KBM-7 (cell line): ENCODE results near the gene NPVF.

Experiments used
- DNase-seq: peaks from one replicate; pipeline ENCODE4 v3.0.0-alpha.2; 2015
- in situ Hi-C: fragments of 300-500 bp; cut with MboI; formaldehyde crosslinking; loops from 2 replicates; pipeline ENCODE4 v1.14.3; 2020; ENCODE audit warnings: low sequenced_read_pairs, low pct_unique_long_range_greater_than_20kb, mixed read lengths

NPVF gene

GRCh38 chr7:25239888-25240287, 11.6 kb upstream of the NPVF start:
- DNase-seq = no peak
- in situ Hi-C loops = no loop called here

GRCh38 chr7:25238066-25238725, 9.9 kb upstream of the NPVF start:
- DNase-seq = no peak
- in situ Hi-C loops = no loop called here

GRCh38 chr7:25235471-25235870, 7.2 kb upstream of the NPVF start:
- in situ Hi-C loops = no loop called here
- DNase-seq = no peak

- DNase-seq = no peak
- in situ Hi-C loops = no loop called here
Measured at GRCh38 chr7:25234336-25234735, 6.0 kb upstream of the NPVF start.

- in situ Hi-C loops = no loop called here
- no peak for DNase-seq
Measured at GRCh38 chr7:25223206-25223605, 5.1 kb downstream of the NPVF start.

GRCh38 chr7:25222666-25223065, 5.6 kb downstream of the NPVF start:
- in situ Hi-C loops = no loop called here
- DNase-seq = no peak

GRCh38 chr7:25221009-25221408, 7.3 kb downstream of the NPVF start:
- in situ Hi-C loops = no loop called here

GRCh38 chr7:25218191-25218590, 10.1 kb downstream of the NPVF start:
- in situ Hi-C loops = no loop called here
- no peak for DNase-seq

More at GRCh38 chr7:25221009-25221408, 7.3 kb downstream of the NPVF start:
- no peak for DNase-seq

- in situ Hi-C loops = no loop called here
- peak; percentile 65 for DNase-seq
Measured at GRCh38 chr7:25216837-25217236, 11.4 kb downstream of the NPVF start.

- in situ Hi-C loops = no loop called here
- no peak for DNase-seq
Measured at GRCh38 chr7:25215694-25216335, 12.5 kb downstream of the NPVF start.

GRCh38 chr7:25208525-25209221, 19.6 kb downstream of the NPVF start:
- DNase-seq = no peak
- in situ Hi-C loops = no loop called here

GRCh38 chr7:25207887-25208286, 20.4 kb downstream of the NPVF start:
- no peak for DNase-seq
- in situ Hi-C loops = no loop called here

GRCh38 chr7:25206765-25207164, 21.5 kb downstream of the NPVF start:
- in situ Hi-C loops = no loop called here
- DNase-seq = no peak

GRCh38 chr7:25196132-25196896, 32.0 kb downstream of the NPVF start:
- DNase-seq = no peak
- in situ Hi-C loops = no loop called here

- DNase-seq = no peak
- in situ Hi-C loops = no loop called here
Measured at GRCh38 chr7:25194036-25194435, 34.2 kb downstream of the NPVF start.

- in situ Hi-C loops = no loop called here
- DNase-seq = no peak
Measured at GRCh38 chr7:25192043-25192442, 36.2 kb downstream of the NPVF start.

GRCh38 chr7:25189197-25189596, 39.1 kb downstream of the NPVF start:
- in situ Hi-C loops = no loop called here
- no peak for DNase-seq

- DNase-seq = peak; percentile 41
- in situ Hi-C loops = no loop called here
Measured at GRCh38 chr7:25187932-25188331, 40.4 kb downstream of the NPVF start.

GRCh38 chr7:25186436-25186835, 41.9 kb downstream of the NPVF start:
- in situ Hi-C loops = no loop called here
- DNase-seq = no peak

GRCh38 chr7:25181532-25181931, 46.8 kb downstream of the NPVF start:
- in situ Hi-C loops = no loop called here
- peak; percentile 19 for DNase-seq
